K562 (cell line): ENCODE data around the gene SOBP. TPM values are rescaled to one million over a fixed set of nuclear protein-coding genes. Genes with fewer than 3 reads are reported as not detected.

ENCODE experiments used
- ATAC-seq: fragments of 200-7000 bp; cut with Tn5 transposase; 3 replicates; pipeline ENCODE4 v1.9.1; 2020; ENCODE audit warnings: moderate library complexity
- BruUV-seq: library from RNA; stranded (reverse); fragments of 400-500 nt; replicated peaks from 2 replicates; lab custom pipeline; 2021; lab: Mats Ljungman, UMichigan
- CTCF ChIA-PET: fragments of 300-600 bp; formaldehyde crosslinking; extraction: SDS; loops from one replicate; lab custom pipeline; 2021; ENCODE audit warnings: low intra/inter-chr PET ratio; lab: Yijun Ruan, JAX
- POLR2A ChIA-PET: fragments of 300-600, 350-650 bp; sonication (Branson Sonifier 250); formaldehyde crosslinking; extraction: SDS; loops from one replicate; lab custom pipeline; 2021; ENCODE audit warnings: antibody characterized with exemption, inconsistent platforms; lab: Yijun Ruan, JAX
- DNase-seq, 4 experiments: peaks; one replicate each; pipeline versions ENCODE4 v3.0.0 to v3.0.0-alpha.2; 2011 to 2018; ENCODE audit warnings: low spot score in 3 of 4, mixed read lengths in 3 of 4; ENCODE audit errors: extremely low read depth in 1 of 4
- FAIRE-seq: peaks from 2 replicates; lab custom pipeline; 2011; peaks lifted over from hg19 to GRCh38; lab: Jason Lieb, UNC
- H2AFZ ChIP-seq: 2 replicates; pipeline ENCODE4 v1.6.0; 2011; ENCODE audit warnings: low read depth, low read length, control low read depth, inconsistent platforms
- H3K27ac ChIP-seq: fragments of 200-600 bp; 3 replicates; pipeline ENCODE4 v1.8.0; 2011; ENCODE audit warnings: low read depth, mild to moderate bottlenecking, control low read depth, inconsistent platforms, low read length, moderate library complexity, mixed read lengths; ENCODE audit errors: extremely low read depth
- H3K27me3 ChIP-seq, 2 experiments: fragments of 300-600 bp in 1 of 2; 2 replicates in 1 of 2; 3 replicates in 1 of 2; pipeline versions ENCODE4 v1.6.0 to v1.8.0; 2011; ENCODE audit warnings: inconsistent platforms in 2 of 2, low read length in 2 of 2, mild to moderate bottlenecking in 1 of 2, mixed read lengths in 1 of 2, moderate library complexity in 1 of 2; ENCODE audit not compliant: control insufficient read depth in 2 of 2, insufficient read depth in 2 of 2
- H3K36me3 ChIP-seq: fragments of 300-600 bp; 3 replicates; pipeline ENCODE4 v1.8.0; 2011; ENCODE audit warnings: mild to moderate bottlenecking, low read length, inconsistent platforms; ENCODE audit not compliant: control insufficient read depth, insufficient read depth
- H3K4me1 ChIP-seq, 2 experiments: fragments of 200-600 bp in 1 of 2; replicated peaks in 1 of 2; 2 replicates in 1 of 2; 3 replicates in 1 of 2; pipeline versions ENCODE4 v1.5.1 to v1.8.0; 2011; ENCODE audit warnings: inconsistent platforms in 2 of 2, low read length in 2 of 2, mild to moderate bottlenecking in 1 of 2, mixed read lengths in 1 of 2, moderate library complexity in 1 of 2; ENCODE audit not compliant: control insufficient read depth in 2 of 2, insufficient read depth in 2 of 2
- H3K4me2 ChIP-seq: 2 replicates; pipeline ENCODE4 v1.6.1; 2011; ENCODE audit warnings: low read length, control low read depth, inconsistent platforms, mixed read lengths; ENCODE audit not compliant: insufficient read depth
- H3K4me3 ChIP-seq: fragments of 200-600 bp; sonication (generic), shearing (Covaris generic); 2 replicates; pipeline ENCODE4 v1.5.1; 2016; ENCODE audit warnings: control low read depth, inconsistent platforms
- H3K79me2 ChIP-seq: fragments of 200-600 bp; 3 replicates; pipeline ENCODE4 v1.8.0; 2011; ENCODE audit warnings: low read length, inconsistent platforms; ENCODE audit not compliant: control insufficient read depth, insufficient read depth
- H3K9ac ChIP-seq, 2 experiments: 2 replicates each; pipeline versions ENCODE4 v1.6.0 to v1.6.1; 2011; ENCODE audit warnings: low read depth in 2 of 2, low read length in 2 of 2, control low read depth in 1 of 2, inconsistent platforms in 1 of 2, mild to moderate bottlenecking in 1 of 2, mixed read lengths in 1 of 2; ENCODE audit not compliant: insufficient read depth in 1 of 2
- H3K9me1 ChIP-seq: one replicate; pipeline ENCODE4 v1.6.0; 2011; ENCODE audit warnings: inconsistent platforms, mild to moderate bottlenecking, low read length, moderate library complexity; ENCODE audit not compliant: control insufficient read depth, insufficient read depth
- H3K9me3 ChIP-seq: replicated peaks from 2 replicates; pipeline ENCODE4 v1.5.1; 2011; ENCODE audit warnings: low read depth, low read length, inconsistent platforms; ENCODE audit not compliant: control insufficient read depth, insufficient read depth
- H4K20me1 ChIP-seq: replicated peaks from 2 replicates; pipeline ENCODE4 v1.6.1; 2011; ENCODE audit warnings: low read length, inconsistent platforms, mixed read lengths; ENCODE audit not compliant: control insufficient read depth, insufficient read depth
- BACH1 ChIP-seq: fragments of 200-800 bp; sonication (Bioruptor generic); IDR thresholded peaks from 2 replicates; pipeline ENCODE4 v1.6.1; 2016; ENCODE audit warnings: missing genetic modification characterization, missing compliant biosample characterization
- BCOR ChIP-seq: fragments of 450-650 bp; IDR thresholded peaks from 2 replicates; pipeline ENCODE4 v1.6.1; 2016
- BRD4 ChIP-seq: fragments of 200-600 bp; sonication (generic); IDR thresholded peaks from 2 replicates; pipeline ENCODE4 v1.6.1; 2017; ENCODE audit warnings: inconsistent platforms
- C11orf30 ChIP-seq: fragments of 450-650 bp; IDR thresholded peaks from 2 replicates; pipeline ENCODE4 v1.6.1; 2016; ENCODE audit warnings: low read depth, mild to moderate bottlenecking
- HNRNPK ChIP-seq: fragments of 200-400 bp; formaldehyde crosslinking; IDR thresholded peaks from one replicate; pipeline ENCODE4 v1.6.1; 2018; ENCODE audit warnings: mild to moderate bottlenecking, low read depth, low read length; ENCODE audit not compliant: poor library complexity, severe bottlenecking
- MAFG ChIP-seq: fragments of 450-650 bp; conservative IDR thresholded peaks from 2 replicates; pipeline ENCODE4 v1.6.1; 2016; ENCODE audit warnings: missing genetic modification characterization, missing compliant biosample characterization
- MEIS2 ChIP-seq: fragments of 450-650 bp; IDR thresholded peaks from 2 replicates; pipeline ENCODE4 v1.6.1; 2014; ENCODE audit warnings: mild to moderate bottlenecking; ENCODE audit not compliant: partially characterized antibody
- NFE2 ChIP-seq: IDR thresholded peaks from 2 replicates; pipeline ENCODE4 v1.6.1; 2014; ENCODE audit warnings: antibody characterized with exemption, low read depth
- NFRKB ChIP-seq: fragments of 450-650 bp; IDR thresholded peaks from 2 replicates; pipeline ENCODE4 v1.6.1; 2016; ENCODE audit warnings: low read depth
- SIN3A ChIP-seq, 2 experiments: fragments of 150-350 bp in 1 of 2; IDR thresholded peaks; 2 replicates each; pipeline ENCODE4 v1.6.1; 2011 to 2016; ENCODE audit warnings: borderline replicate concordance in 2 of 2, low read depth in 2 of 2, low read length in 2 of 2, mild to moderate bottlenecking in 2 of 2, moderate library complexity in 2 of 2; ENCODE audit not compliant: control insufficient read depth in 1 of 2
- TCFL5 ChIP-seq: fragments of 250-450 bp; sonication (Bioruptor Pico); conservative IDR thresholded peaks from 2 replicates; pipeline ENCODE4 v1.6.1; 2021; ENCODE audit warnings: mild to moderate bottlenecking, moderate library complexity, matching md5 sums
- ZBTB17 ChIP-seq: fragments of 450-650 bp; formaldehyde crosslinking; IDR thresholded peaks from 2 replicates; pipeline ENCODE4 v1.4.0; 2020; ENCODE audit warnings: mild to moderate bottlenecking
- ZNF143 ChIP-seq: sonication (generic); formaldehyde crosslinking; IDR thresholded peaks from 2 replicates; pipeline ENCODE4 v1.9.0; 2022; ENCODE audit warnings: mild to moderate bottlenecking, missing genetic modification reagents
- ZNF316 ChIP-seq: fragments of 450-650 bp; IDR thresholded peaks from 2 replicates; pipeline ENCODE4 v1.6.1; 2016
- ZNF707 ChIP-seq: fragments of 250-450 bp; sonication (Bioruptor Pico); conservative IDR thresholded peaks from 2 replicates; pipeline ENCODE4 v1.8.0; 2022; ENCODE audit warnings: inconsistent platforms, mild to moderate bottlenecking, moderate library complexity
- WGBS: fragments of 100-300 bp; shearing (Covaris generic); methylation state at CpG from one replicate; pipeline ENCODE4 v1.1.6; 2016; ENCODE audit warnings: low coverage, mixed read lengths; ENCODE audit not compliant: insufficient coverage; ENCODE audit errors: missing lambda C conversion rate; 5-methylcytosine and 5-hydroxymethylcytosine counted together
- in situ Hi-C: fragments of 300-500 bp; cut with MboI; formaldehyde crosslinking; loops from 4 replicates; pipeline ENCODE4 v1.15.0; 2018; ENCODE audit warnings: inconsistent platforms, mixed read lengths
- intact Hi-C: fragments of 100-400 bp; cut with micrococcal nuclease; formaldehyde crosslinking; loops from 2 replicates; pipeline ENCODE4 v1.14.2; 2022
- polyA plus RNA-seq, 8 experiments: library from polyadenylated mRNA; depleted of rRNA in 4 of 8; stranded (reverse) in 5 of 8; unstranded in 3 of 8; fragments of >200 nt; fragmentation: Nextera tagmentation in 2 of 8; fragmentation: Illumina TruSeq in 1 of 8; extraction: Ambion mirVana in 2 of 8; extraction: Trizol in 1 of 8; gene quantifications; 2 replicates each; pipeline versions ENCODE4 v1.2.1 to v1.2.3, GENCODE V29; 2011 to 2014; ENCODE audit warnings: inconsistent platforms in 1 of 8, missing spikeins in 1 of 8
- total RNA-seq, 7 experiments: library from RNA; depleted of rRNA in 6 of 7; stranded (reverse); fragments of >200 nt in 6 of 7; fragmentation: Illumina TruSeq in 2 of 7; extraction: Trizol in 2 of 7; gene quantifications; 2 replicates each; pipeline versions ENCODE4 v1.2.1 to v1.2.3, GENCODE V29; 2011 to 2021; ENCODE audit warnings: low replicate concordance in 1 of 7
- TF ChIP-seq, protein P1 (sequence below): sonication (generic); formaldehyde crosslinking; IDR thresholded peaks from 2 replicates; pipeline ENCODE4 v1.8.0; 2022; ENCODE audit warnings: mild to moderate bottlenecking, low read depth, missing genetic modification reagents
- TF ChIP-seq, protein P2 (sequence below): fragments of 250-450 bp; sonication (Bioruptor Pico); IDR thresholded peaks from 2 replicates; pipeline ENCODE4 v1.8.0; 2021; ENCODE audit warnings: mild to moderate bottlenecking, moderate library complexity
- TF ChIP-seq, protein P3 (sequence below): sonication (generic); formaldehyde crosslinking; IDR thresholded peaks from 2 replicates; pipeline ENCODE4 v1.8.1; 2023; ENCODE audit warnings: mild to moderate bottlenecking, missing genetic modification reagents, moderate library complexity

The SOBP gene
- total and polyA plus RNA-seq, 9 of the 15 experiments (the other 6 are each of a cell fraction or from before 2014, with no cell fraction given): 0.16 TPM; not detected in 8

DNA sequence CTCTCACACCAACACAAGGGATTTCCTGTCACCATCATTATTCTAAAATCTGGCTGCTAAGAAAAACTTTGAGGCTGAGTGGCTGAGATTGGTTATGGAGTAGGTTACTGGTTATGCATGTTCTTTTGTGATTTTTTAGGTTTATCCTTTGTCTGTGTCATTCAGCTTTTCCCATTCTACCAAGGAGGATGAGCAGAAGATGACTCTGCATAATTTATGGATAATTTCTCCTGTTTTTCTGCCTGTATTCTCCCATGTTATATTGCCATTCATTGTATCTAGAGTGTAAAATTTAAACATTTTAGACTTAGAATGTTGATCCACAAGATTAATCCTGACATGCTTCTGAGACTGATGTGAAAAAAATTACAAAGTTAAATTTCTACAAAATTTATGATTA is 67.8 kb downstream of the SOBP start:
- intact Hi-C loops: no loop called here

DNA sequence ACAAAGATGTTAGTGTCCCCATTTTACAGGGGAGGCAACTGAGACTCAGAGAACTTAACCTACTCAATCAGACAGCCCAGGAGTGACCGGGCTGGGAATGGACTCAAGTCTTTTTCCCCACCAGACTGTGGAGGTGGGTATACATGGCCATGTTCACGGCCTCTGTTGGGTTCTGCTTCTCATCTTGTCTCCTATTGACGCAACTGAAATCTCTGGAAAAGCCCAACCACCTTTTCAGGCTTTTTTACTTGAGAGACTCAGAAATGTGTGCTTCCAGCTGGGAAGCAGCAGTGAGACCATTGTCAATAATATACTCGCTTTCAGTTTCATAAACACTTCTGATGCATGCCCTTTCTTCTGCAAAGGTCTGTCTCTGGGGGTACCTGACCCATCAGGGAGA is 70.7 kb downstream of the SOBP start:
- H3K4me3 ChIP-seq: no peak overlapping the region
- ChIA-PET CTCF (no interaction called here), POLR2A (no interaction called here)
- no peaks in the 10 kb centered on the region for H3K9me3 ChIP-seq
- 1% methylated on average over 4 of the region's 4 CpGs for WGBS
- H2AFZ ChIP-seq: no peak overlapping the region
- no peak for ATAC-seq
- no peak overlapping the region for H3K4me2 ChIP-seq
- intact Hi-C loops (no loop called here), in situ Hi-C loops (no loop called here)
- H3K79me2 ChIP-seq: no peaks in the 10 kb centered on the region
- no peak for DNase-seq
- no peaks in the 10 kb centered on the region for H3K36me3 ChIP-seq
- no peak overlapping the region for H3K27ac ChIP-seq
- FAIRE-seq: no peak
- no peaks in the 10 kb centered on the region for H4K20me1 ChIP-seq
- no peaks in the 10 kb centered on the region for H3K9me1 ChIP-seq
- BruUV-seq: no TSS peak
- peaks cover 6 to 15% of the 10 kb centered on the region in 2 experiments; a peak in 3 of 5 replicates for H3K27me3 ChIP-seq
- H3K4me1 ChIP-seq: no peaks in the 10 kb centered on the region
- no peak overlapping the region for H3K9ac ChIP-seq
- no peak for TF ChIP-seq ZNF143 (CRISPR knock-in tag)
- no peak for TF ChIP-seq TCFL5 (CRISPR knock-in tag)
- no peak for TF ChIP-seq BACH1 (tag)
- TF ChIP-seq ZBTB17 (CRISPR knock-in tag): no peak
- TF ChIP-seq, protein P1, sequence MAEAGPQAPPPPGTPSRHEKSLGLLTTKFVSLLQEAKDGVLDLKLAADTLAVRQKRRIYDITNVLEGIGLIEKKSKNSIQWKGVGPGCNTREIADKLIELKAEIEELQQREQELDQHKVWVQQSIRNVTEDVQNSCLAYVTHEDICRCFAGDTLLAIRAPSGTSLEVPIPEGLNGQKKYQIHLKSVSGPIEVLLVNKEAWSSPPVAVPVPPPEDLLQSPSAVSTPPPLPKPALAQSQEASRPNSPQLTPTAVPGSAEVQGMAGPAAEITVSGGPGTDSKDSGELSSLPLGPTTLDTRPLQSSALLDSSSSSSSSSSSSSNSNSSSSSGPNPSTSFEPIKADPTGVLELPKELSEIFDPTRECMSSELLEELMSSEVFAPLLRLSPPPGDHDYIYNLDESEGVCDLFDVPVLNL (CRISPR knock-in tag): no peak
- no peak for TF ChIP-seq BCOR
- TF ChIP-seq, protein P2, sequence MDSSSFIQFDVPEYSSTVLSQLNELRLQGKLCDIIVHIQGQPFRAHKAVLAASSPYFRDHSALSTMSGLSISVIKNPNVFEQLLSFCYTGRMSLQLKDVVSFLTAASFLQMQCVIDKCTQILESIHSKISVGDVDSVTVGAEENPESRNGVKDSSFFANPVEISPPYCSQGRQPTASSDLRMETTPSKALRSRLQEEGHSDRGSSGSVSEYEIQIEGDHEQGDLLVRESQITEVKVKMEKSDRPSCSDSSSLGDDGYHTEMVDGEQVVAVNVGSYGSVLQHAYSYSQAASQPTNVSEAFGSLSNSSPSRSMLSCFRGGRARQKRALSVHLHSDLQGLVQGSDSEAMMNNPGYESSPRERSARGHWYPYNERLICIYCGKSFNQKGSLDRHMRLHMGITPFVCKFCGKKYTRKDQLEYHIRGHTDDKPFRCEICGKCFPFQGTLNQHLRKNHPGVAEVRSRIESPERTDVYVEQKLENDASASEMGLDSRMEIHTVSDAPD (CRISPR knock-in tag): no peak
- no peak for TF ChIP-seq NFRKB
- TF ChIP-seq HNRNPK: no peak
- TF ChIP-seq, protein P3, sequence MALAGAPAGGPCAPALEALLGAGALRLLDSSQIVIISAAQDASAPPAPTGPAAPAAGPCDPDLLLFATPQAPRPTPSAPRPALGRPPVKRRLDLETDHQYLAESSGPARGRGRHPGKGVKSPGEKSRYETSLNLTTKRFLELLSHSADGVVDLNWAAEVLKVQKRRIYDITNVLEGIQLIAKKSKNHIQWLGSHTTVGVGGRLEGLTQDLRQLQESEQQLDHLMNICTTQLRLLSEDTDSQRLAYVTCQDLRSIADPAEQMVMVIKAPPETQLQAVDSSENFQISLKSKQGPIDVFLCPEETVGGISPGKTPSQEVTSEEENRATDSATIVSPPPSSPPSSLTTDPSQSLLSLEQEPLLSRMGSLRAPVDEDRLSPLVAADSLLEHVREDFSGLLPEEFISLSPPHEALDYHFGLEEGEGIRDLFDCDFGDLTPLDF (CRISPR knock-in tag): no peak
- no peak for TF ChIP-seq MEIS2

More for the DNA sequence above, 67.8 kb downstream of the SOBP start:
- peaks cover 7 to 15% of the 10 kb centered on the region in 2 experiments; a peak in 3 of 5 replicates for H3K27me3 ChIP-seq
- H3K4me3 ChIP-seq: no peak overlapping the region
- in situ Hi-C loops: no loop called here
- TF ChIP-seq ZNF316: peak; percentile 59; the same call in 1 of the 2 replicates
- no peak for TF ChIP-seq BRD4
- no peak for TF ChIP-seq ZNF707
- TF ChIP-seq SIN3A (IDR thresholded peaks at IDR 0.05; ENCODE audit: borderline replicate concordance in 2 of 2, control insufficient read depth in 1 of 2, low read depth in 2 of 2, low read length in 2 of 2): no peak
- TF ChIP-seq MAFG: peak; percentile 52
- 0 out of 2 replicates have a peak, but pooled peaks have one; percentile 14 for TF ChIP-seq NFE2
- 0 out of 2 replicates have a peak, but pooled peaks have one; percentile 10 for TF ChIP-seq C11orf30
- H3K79me2 ChIP-seq: no peaks in the 10 kb centered on the region
- POLR2A ChIA-PET: interaction anchor here (1.0 kb wide), 1 partner anchor 29 kb away, joined by 3 read pairs; no protein-coding TSS in a partner anchor
- H3K9me3 ChIP-seq: no peaks in the 10 kb centered on the region
- no peaks in the 10 kb centered on the region for H3K4me1 ChIP-seq
- DNase-seq (no peak), FAIRE-seq (peak; percentile 6), ATAC-seq (no peak)
- no TSS peak for BruUV-seq
- H3K9me1 ChIP-seq: no peaks in the 10 kb centered on the region
- H2AFZ ChIP-seq: no peak overlapping the region
- H4K20me1 ChIP-seq: no peaks in the 10 kb centered on the region
- H3K27ac ChIP-seq: no peak overlapping the region
- no peaks in the 10 kb centered on the region for H3K36me3 ChIP-seq
- no peak overlapping the region for H3K9ac ChIP-seq
- CTCF ChIA-PET: no interaction called here
- no peak overlapping the region for H3K4me2 ChIP-seq
